Measurements from ENCODE around the gene JAG1. TPM values are rescaled to one million over a fixed set of nuclear protein-coding genes. Genes with fewer than 3 reads are reported as not detected.

The JAG1 gene
- total and polyA plus RNA-seq, 2 donors (not counting 3 experiments of a cell fraction or from before 2014, with no cell fraction given), result 19.7 to 37.0 TPM

DNA sequence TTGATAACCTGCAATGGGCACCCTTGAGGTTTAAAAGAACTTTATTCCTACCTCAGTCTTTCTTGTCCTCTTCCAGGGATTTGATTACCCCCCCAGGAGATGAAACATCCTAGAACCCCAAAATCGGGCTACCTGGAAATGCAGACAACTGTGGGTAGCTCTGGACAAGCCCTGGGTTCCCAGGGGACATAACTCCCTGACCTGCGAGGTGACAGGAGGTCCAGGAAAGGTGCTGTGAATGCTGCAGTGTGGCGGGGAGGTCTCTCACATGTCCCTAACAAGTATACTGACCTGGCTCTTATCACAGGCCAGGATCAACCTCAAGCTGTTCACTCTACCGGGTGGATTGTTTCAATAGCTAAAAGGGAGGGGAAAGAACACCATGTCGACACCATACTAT lies 11.6 kb downstream of the JAG1 start:
- ChIA-PET CTCF (interaction anchor here (1.3 to 1.5 kb wide), 2 partner anchors 9 to 10 kb away, joined by 3 to 6 read pairs; no protein-coding TSS in a partner anchor), POLR2A (no interaction called here)
- no peak overlapping the region for H3K4me2 ChIP-seq (ENCODE audit: insufficient read depth, low read length)
- peaks cover 56% of the 10 kb centered on the region for H3K79me2 ChIP-seq (ENCODE audit: control insufficient read depth, insufficient read depth, low read length)
- no peaks in the 10 kb centered on the region for H4K20me1 ChIP-seq (replicated peaks; ENCODE audit: control insufficient read depth, extremely low read depth, insufficient read depth, low read length)
- TF ChIP-seq EZH2 (IDR thresholded peaks at IDR 0.05; ENCODE audit: borderline replicate concordance, low read depth, low read length, severe bottlenecking) (no peak), POLR2A (IDR thresholded peaks at IDR 0.05; ENCODE audit: low read depth, low read length) (no peak), JUN (IDR thresholded peaks at IDR 0.05; ENCODE audit: borderline replicate concordance, insufficient read depth, insufficient read length, low read depth) (no peak), POLR2AphosphoS5 (IDR thresholded peaks at IDR 0.05; ENCODE audit: insufficient read depth, low read depth, low read length) (no peak), MYC (IDR thresholded peaks at IDR 0.05; ENCODE audit: low read depth, low read length) (no peak), GATA2 (IDR thresholded peaks at IDR 0.05; ENCODE audit: insufficient read depth, insufficient read length, low read depth, low read length) (no peak), FOS (IDR thresholded peaks at IDR 0.05; ENCODE audit: borderline replicate concordance, insufficient read depth, low read length) (no peak)
- TF ChIP-seq, protein P1, sequence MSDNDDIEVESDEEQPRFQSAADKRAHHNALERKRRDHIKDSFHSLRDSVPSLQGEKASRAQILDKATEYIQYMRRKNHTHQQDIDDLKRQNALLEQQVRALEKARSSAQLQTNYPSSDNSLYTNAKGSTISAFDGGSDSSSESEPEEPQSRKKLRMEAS (IDR thresholded peaks at IDR 0.05; ENCODE audit: insufficient read depth, insufficient read length), result no peak
- TF ChIP-seq, protein P2, sequence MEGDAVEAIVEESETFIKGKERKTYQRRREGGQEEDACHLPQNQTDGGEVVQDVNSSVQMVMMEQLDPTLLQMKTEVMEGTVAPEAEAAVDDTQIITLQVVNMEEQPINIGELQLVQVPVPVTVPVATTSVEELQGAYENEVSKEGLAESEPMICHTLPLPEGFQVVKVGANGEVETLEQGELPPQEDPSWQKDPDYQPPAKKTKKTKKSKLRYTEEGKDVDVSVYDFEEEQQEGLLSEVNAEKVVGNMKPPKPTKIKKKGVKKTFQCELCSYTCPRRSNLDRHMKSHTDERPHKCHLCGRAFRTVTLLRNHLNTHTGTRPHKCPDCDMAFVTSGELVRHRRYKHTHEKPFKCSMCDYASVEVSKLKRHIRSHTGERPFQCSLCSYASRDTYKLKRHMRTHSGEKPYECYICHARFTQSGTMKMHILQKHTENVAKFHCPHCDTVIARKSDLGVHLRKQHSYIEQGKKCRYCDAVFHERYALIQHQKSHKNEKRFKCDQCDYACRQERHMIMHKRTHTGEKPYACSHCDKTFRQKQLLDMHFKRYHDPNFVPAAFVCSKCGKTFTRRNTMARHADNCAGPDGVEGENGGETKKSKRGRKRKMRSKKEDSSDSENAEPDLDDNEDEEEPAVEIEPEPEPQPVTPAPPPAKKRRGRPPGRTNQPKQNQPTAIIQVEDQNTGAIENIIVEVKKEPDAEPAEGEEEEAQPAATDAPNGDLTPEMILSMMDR (IDR thresholded peaks at IDR 0.05; ENCODE audit: extremely low read depth in 1 of 2, insufficient read depth in 1 of 2, low read depth in 1 of 2, low read length in 2 of 2), result no peak
- no peak for DNase-seq (ENCODE audit: low read depth, low spot score)
- H3K27ac ChIP-seq (ENCODE audit: insufficient read depth, low read depth, low read length), result no peak overlapping the region
- no peak overlapping the region for H3K4me3 ChIP-seq (replicated peaks in 1 of 3; ENCODE audit: insufficient read depth in 1 of 3, low read depth in 1 of 3, low read length in 3 of 3)
- H3K9me3 ChIP-seq (replicated peaks; ENCODE audit: control insufficient read depth, insufficient read depth, low read length), result no peaks in the 10 kb centered on the region
- no peak overlapping the region for H2AFZ ChIP-seq (ENCODE audit: low read depth, low read length)
- H3K36me3 ChIP-seq (ENCODE audit: control insufficient read depth in 2 of 2, extremely low read depth in 1 of 2, insufficient read depth in 2 of 2, low read length in 2 of 2), result peaks cover 17 to 50% of the 10 kb centered on the region in 2 experiments
- H3K9ac ChIP-seq (replicated peaks; ENCODE audit: extremely low read depth, insufficient read depth, low read length), result no peak overlapping the region
- H3K27me3 ChIP-seq (ENCODE audit: control insufficient read depth in 2 of 2, insufficient read depth in 2 of 2, low read length in 2 of 2), result no peaks in the 10 kb centered on the region
- FAIRE-seq, result no peak
- H3K4me1 ChIP-seq (ENCODE audit: control insufficient read depth, extremely low read depth, insufficient read depth, low read length), result peaks cover 28% of the 10 kb centered on the region
- no peaks in the 10 kb centered on the region for H3K9me1 ChIP-seq (replicated peaks; ENCODE audit: control insufficient read depth, extremely low read depth, insufficient read depth, low read length)
- dilution Hi-C loops (cut with MboI; ENCODE audit: extremely low pct_ligation_motif_present, low sequenced_read_pairs) (no loop called here), intact Hi-C loops (cut with micrococcal nuclease) (no loop called here)
- no TSS peak for BruUV-seq (replicated peaks)

Data from endothelial cell of umbilical vein (primary cell).